Renal pelvis (tissue), 4 donors: ENCODE measurements around the gene TOP2A. TPM values are rescaled to one million over a fixed set of nuclear protein-coding genes. Genes with fewer than 3 reads are reported as not detected.

Source experiments
- DNase-seq: peaks from one replicate; pipeline ENCODE4 v3.0.0-alpha.2; 2013
- polyA plus RNA-seq, 3 donors: library from polyadenylated mRNA; unstranded; fragments of 120-200 nt; gene quantifications; one replicate each; pipeline ENCODE4 v1.2.1, GENCODE V29; 2013; ENCODE audit not compliant: insufficient read length in 3 of 3

The TOP2A gene
- polyA plus RNA-seq, 3 donors: 157 to 176 (median 174) TPM

GRCh38 chr17:40453881-40454612 is 36.4 kb upstream of the TOP2A start:
- no peak for DNase-seq

DNA sequence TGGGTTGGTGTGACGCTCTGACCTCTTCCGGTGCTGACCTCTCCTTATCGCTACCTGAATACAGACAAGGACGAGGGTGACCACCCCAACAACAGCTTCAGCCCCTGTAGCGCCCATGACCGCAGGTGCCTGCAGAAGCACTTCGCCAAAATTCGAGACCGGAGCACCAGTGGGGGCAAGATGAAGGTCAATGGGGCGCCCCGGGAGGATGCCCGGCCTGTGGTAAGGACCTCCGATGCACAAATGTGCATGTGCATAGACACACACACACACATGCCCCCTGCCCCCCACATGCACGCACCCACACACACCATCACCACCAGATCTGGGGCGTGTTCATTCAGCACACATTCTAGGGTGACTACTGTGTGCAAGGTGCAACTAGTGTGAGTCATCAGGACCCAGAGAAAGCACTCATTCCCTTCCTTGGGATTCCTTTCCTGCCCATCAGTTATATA is 35.3 kb upstream of the TOP2A start:
- DNase-seq: no peak

DNA sequence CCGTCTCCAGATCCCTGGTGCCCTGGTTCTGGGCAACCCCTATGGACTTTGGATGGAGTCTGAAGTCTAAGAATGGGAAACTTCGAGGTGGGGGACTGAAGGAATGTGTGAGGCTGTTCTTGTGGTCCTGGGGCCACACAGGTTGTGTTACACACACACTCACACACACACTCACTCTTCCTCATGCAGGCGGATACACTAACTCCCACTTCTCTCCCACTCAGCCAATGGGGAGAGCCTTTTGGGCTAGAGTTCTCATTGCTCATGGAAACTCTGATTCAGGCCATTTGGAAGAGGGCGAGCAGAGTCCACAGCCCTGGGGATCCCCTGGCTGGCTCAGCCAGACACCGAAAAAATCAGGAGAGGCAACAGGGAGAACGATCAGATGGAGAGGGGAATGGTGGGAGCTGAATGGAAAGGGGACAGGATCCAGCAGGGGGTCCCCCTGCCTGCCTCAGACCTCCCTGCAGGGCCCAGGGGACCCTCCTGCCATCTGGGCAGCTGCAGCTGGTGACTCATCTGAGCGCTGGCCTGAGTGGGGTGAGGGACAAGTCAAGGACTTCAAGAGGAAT is 34.6 kb upstream of the TOP2A start:
- DNase-seq: no peak

- DNase-seq: no peak
Observed at GRCh38 chr17:40451420-40451819, 33.7 kb upstream of the TOP2A start.

GRCh38 chr17:40450175-40450574 is 32.5 kb upstream of the TOP2A start:
- no peak for DNase-seq

DNA sequence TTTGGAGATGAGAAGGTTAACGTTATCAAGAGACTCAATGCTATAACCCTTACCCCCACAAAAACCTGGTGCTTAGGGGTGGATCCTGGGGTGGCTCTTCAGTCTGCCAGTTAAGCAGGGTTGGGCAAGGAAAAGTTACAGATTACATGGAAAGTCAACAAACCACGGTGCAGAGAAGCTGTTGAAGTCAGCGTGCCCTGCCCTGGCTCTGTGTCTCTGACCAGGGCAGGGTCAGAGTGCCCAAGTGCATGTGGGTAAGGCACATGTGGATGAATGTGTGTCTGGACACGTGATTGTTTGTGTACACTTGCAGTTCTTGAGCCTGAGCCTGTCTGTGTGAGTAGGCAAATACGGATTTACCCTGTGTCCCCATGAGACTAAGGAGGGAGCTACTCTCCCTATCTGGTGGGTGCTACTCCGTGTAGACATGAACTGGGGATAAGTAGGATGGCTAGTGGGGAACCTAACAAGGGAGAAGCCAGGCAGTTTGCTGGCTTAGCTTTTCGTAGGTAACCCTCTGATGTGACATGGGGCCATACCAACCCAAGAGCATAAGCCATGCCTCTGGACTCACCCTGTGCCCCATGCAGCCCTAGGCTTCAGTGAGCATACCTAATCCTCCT is 31.1 kb upstream of the TOP2A start:
- no peak for DNase-seq

GRCh38 chr17:40448213-40448638 is 30.5 kb upstream of the TOP2A start:
- no peak for DNase-seq

- no peak for DNase-seq
Observed at GRCh38 chr17:40447806-40448205, 30.1 kb upstream of the TOP2A start.

DNA sequence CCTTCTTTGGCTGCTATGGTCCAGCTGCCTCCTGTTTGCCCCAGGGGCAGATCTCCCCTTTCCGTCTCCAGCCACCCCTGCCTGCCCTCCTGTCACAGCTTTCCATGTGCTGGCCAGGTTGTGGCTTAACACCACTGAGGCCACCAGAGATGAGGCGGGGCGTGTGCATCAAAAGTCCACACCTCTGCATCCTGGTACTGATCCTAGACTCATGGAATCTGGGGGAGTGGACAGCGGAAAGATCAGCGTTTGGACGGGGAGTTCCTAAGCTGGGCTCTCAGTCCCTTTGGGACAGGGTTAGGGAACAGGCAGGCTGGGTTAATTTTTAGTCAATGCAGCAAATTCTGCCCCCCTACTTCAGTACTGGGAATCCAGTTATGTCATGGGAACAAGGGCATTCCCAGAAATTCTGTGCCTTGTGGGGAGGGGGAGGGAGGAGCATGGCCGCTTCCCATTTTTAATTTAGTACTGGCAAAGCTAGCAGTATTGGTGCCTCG is 29.5 kb upstream of the TOP2A start:
- DNase-seq: no peak

- DNase-seq: no peak
Observed at GRCh38 chr17:40445751-40446468, 28.2 kb upstream of the TOP2A start.

DNA sequence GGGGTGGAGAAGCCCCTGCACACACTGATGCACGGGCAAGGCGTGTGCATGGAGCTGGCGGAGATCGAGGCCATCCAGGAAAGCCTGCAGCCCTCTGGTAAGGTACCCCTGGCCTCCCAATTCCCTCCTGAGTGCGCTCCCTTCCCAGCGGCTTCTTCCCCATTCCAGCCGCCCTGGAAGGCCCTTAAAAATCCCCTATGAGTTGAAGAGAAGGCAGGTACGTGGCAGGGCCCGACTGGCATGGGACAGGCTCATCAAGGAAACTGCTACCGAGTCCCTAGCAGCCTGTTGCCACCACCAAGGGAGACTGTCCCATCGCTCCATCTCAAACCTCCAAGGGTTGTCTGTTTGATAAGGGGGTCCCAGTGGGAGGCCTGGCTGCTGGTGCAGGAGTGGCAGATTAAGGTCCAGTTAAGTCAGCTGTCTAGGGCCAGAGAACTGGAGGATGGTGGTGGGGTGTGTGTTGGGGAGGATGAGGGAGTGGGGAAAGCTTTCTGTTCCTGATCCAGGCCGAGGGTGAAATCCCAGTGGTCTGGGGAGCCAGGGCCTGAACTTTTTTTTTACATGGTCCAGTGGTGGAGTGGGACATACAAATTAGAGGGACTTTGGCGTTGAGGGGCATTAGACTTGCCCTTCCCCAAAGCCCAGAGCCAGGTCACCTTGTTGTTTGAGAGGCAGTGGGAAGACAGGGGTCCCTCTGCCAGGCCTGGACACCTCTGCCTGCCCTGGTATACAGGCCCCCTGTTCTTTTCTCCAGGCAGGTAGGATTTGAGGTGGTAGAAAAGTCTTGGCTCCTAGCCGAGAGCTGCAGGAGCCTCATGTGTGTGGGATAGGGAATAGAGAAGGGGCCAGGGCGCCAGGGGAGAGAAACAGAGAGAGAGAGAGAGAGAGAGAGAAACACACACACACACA is 26.5 kb upstream of the TOP2A start:
- DNase-seq: no peak

DNA sequence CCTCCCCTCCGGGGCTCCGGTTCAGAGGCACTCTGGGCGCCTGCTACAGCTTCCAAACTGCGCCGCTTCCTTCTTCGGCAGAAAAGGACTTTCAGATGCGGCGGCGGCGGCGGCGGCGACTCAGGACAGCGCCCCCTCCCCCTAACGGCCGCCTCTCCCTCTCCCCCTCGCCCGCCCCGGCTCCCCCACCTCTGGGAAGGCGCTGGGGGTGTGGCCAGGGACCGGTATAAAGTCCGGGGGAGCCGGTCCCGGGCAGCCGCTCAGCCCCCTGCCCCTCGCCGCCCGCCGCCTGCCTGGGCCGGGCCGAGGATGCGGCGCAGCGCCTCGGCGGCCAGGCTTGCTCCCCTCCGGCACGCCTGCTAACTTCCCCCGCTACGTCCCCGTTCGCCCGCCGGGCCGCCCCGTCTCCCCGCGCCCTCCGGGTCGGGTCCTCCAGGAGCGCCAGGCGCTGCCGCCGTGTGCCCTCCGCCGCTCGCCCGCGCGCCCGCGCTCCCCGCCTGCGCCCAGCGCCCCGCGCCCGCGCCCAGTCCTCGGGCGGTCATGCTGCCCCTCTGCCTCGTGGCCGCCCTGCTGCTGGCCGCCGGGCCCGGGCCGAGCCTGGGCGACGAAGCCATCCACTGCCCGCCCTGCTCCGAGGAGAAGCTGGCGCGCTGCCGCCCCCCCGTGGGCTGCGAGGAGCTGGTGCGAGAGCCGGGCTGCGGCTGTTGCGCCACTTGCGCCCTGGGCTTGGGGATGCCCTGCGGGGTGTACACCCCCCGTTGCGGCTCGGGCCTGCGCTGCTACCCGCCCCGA is 25.7 kb upstream of the TOP2A start, which contains the start of gene IGFBP4:
IGFBP4 (plus strand) TSS at position 255 of the 792 bp plus-strand sequence; CDS start at position 541, 286 bp downstream.
- peak; percentile 85 for DNase-seq

GRCh38 chr17:40442392-40443195 is 24.9 kb upstream of the TOP2A start:
- DNase-seq: no peak

DNA sequence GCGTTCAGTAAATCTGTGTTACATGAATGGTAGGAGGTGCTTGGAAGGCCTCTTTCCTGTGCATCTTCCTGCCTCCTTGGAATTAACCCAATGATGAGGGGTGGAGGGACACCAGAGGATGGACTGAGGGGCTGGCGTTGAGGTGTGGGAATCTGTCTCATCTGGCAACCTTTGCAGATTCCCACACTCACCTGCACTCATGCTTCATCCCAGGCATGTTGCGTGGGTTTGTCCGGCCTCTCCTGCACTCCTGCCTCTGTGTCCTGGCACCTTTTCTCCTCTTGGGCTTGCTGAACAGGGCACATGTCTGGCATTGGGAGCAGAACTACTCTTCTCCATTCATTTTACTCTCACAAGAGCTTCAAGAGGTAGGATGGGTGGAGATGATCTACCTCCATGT is 22.5 kb upstream of the TOP2A start:
- DNase-seq: no peak

GRCh38 chr17:40437095-40437732 is 19.5 kb upstream of the TOP2A start:
- no peak for DNase-seq

DNA sequence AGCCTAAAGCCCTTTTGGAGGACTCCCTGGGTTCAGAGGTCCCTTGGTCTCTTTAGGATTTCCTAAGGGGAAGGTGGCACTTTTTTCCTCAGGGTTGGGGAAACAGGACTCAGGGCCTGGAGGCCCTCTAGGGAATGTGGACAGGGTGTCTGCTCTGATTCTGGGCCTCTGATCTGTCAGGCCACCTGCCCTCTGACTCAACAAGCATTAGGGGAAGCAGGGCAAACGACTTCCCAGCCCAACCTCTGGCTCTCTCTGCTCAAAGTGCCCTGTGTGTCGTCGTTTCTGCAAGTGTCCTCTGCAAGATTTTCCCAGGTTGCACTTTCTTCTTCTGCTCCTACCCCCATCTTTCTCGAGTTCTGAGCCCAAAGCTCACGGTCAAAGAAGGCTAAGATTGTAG is 18.9 kb upstream of the TOP2A start:
- no peak for DNase-seq

DNA sequence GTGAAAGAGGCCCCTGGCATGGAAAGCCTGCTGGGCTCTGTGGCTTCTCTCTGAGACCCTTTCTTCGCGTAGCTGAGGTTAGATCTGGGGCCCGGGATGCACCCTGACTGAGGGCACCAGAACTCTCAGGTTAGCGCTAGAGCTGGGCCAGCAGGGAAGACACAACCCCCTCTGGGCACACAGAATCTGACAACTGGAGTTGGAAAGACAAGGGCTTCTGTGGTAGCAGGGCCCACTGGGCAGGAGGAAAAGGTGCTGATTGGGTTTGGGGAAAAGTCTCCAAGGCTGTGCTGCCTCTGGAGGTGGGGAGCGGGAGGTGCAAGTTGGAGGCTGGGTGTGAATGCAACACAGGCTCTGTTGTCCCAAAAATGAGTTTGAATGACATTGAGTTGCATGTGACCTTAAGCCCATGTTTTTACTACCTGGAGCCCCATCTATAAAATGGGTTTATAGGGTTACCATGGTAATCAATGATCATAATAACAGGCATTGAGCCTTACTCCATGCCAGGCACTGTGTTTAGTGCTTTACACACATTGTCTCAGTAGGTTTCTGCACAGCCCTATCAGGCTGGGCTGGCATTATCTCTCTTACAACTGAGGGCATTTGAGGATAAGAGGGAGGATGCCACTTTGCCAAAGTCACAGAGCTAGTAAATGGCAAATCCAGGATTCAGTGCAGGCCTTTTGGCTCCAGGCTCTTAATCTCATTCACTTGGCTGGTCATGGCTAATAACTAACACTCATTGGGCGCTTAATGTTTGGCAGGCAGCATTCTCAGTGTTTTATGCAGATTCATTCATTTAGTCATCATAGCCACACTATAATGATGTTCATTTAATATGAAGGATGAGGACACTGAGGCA is 16.1 kb upstream of the TOP2A start:
- DNase-seq: no peak
